Measurements from ENCODE around the gene SRRM5.

DNA sequence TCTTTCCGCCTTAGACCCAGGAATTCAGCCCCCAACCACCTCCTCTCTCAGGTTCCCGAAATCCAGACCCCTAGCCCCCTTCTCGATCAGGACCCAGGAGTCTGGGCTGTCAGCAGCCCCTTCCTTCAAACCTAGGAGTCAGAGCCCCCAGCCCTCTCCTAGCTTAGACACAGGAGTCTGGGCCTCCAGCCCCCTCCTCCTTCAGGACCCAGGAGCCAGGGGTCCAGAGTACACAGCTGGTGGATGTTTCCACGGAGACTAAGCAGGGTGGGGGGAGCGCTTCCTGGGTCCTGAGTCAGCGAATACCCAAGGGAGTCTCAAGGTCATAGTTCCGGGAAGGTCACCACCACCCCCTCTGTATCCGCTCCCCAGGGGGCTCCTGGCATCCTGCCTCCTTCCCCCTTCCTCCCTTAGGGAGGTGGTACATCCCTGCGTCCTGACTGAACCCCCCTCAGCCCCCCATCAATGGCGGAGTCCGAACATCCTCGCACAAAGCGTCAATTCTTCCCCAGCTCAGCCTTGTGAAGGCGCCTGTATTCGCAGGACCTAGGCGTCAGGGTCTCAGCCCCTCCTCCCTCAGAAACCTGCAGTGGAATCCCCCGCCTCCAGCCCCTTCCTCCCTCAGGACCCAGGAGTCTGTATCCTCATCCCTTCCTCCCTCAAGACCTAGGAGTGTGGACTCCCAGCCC is 23.1 kb downstream of the SRRM5 start:
- TF ChIP-seq POLR2A (IDR thresholded peaks at IDR 0.05) (no peak), CTCF (IDR thresholded peaks at IDR 0.05) (no peak), EP300 (IDR thresholded peaks at IDR 0.05) (no peak), POLR2AphosphoS5 (IDR thresholded peaks at IDR 0.05) (peak in 2 of 4 donors; percentile 40 to 65)
